GM04504 (cell line): ENCODE data around the gene SERPINA4.
"Not testable (repeated sequence)": the region's sequence is repeated elsewhere in the genome, so short reads cannot be mapped to it uniquely, and the experiment has no call there.

Experiments
- DNase-seq: peaks from one replicate; pipeline ENCODE4 v3.0.0-alpha.2; 2012; ENCODE audit warnings: low read depth

The SERPINA4 gene

DNA sequence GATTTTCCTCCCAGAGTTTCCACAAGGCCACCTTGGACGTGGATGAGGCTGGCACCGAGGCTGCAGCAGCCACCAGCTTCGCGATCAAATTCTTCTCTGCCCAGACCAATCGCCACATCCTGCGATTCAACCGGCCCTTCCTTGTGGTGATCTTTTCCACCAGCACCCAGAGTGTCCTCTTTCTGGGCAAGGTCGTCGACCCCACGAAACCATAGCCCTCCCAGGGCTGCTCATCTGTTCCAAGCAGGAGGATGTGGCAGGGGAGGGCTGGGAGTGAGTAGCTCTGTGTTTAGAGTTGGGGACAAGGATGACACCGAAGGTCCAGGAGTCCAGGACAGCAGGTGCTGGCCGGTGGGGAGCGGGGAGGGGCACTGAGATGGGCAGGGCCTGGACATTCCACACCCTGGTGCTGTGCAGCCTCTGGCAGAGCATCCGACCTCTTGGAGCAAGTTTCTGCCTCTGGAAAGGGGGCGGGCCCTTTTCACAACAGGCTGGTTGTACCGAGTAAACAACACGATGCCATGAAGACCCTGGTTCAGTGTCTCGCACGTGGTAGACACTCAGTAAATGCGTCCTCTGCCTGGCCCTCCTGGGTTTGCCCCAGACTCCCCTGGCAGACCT is 8.2 kb downstream of the SERPINA4 start:
- no peak for DNase-seq

DNA sequence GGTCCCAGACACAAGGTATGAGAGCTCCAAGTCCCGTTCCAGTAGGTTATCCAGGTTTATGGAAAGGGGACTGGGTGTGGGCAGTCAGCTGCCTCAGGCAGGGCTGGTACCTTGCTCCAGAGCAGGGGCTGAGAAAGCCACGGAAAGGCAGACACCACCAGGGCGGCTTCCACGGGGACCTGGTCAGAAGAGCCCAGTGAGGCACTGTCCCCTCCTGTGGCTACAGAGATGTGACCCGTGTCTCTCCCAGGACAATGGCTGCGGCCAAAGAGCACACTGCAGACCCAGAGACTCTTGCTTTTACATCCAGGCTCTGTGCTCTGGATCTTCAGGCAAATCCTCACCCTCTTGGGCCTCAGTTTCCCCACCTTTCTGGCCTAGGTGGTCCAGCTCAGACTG is 8.8 kb downstream of the SERPINA4 start:
- DNase-seq, result no peak

DNA sequence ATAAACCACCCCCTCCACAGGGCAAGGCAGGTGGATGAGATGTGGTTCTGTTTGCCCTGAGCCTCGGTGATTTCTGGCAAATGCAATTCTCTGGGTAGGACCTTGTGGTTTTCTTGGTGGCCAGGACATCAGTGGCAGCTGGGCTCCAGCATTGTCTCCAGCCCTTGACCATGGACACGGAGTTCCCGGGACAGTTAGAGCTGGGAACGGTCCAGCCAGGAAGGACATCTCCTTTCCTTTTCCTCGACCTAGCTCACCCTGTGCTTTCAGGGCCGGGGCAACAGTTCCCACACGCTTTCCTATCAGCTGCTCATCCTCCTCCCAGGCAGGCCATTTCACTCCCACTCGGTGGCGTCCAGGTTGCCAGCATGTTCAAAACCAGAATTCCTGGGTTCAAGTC is 9.2 kb downstream of the SERPINA4 start:
- DNase-seq, result no peak

DNA sequence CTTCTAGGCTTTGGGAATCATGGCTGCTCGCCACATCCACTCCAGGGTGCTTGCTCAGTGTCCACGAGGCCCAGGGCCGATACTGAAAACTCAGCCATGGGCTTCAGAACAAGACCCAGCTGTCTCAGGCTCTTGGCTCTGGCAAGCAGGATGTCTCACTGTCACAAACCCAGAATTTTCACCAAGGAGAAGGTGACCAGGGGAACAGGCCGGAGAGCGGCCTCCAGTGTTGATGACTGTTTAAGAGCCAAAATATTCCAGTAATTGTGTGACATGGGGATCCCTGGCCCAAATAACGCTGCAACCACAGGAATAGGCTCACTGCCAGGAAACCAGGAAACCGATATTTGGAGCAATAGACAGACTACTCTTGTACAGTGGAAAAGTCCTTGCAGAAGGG is 10.2 kb downstream of the SERPINA4 start:
- no peak for DNase-seq

DNA sequence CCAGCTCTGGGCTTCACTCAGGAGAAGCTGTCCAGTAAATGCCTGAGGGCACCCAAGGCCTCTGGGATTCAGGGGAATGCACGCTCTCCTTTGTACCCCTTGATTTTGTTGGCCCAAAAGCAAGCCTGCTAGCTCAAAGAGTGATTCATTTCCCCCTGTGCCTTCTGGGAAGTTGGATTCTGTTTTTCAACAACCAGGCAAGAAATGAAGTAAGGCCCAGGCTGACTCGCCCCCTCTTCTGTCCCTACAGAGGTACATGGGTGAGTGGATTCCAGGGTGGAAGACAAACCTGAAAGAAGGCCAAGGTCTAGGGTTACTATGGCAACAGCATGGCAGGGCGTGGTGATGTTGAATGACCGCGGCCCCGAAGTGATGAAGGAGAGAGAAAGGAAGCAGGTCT is 10.7 kb downstream of the SERPINA4 start:
- no peak for DNase-seq

DNA sequence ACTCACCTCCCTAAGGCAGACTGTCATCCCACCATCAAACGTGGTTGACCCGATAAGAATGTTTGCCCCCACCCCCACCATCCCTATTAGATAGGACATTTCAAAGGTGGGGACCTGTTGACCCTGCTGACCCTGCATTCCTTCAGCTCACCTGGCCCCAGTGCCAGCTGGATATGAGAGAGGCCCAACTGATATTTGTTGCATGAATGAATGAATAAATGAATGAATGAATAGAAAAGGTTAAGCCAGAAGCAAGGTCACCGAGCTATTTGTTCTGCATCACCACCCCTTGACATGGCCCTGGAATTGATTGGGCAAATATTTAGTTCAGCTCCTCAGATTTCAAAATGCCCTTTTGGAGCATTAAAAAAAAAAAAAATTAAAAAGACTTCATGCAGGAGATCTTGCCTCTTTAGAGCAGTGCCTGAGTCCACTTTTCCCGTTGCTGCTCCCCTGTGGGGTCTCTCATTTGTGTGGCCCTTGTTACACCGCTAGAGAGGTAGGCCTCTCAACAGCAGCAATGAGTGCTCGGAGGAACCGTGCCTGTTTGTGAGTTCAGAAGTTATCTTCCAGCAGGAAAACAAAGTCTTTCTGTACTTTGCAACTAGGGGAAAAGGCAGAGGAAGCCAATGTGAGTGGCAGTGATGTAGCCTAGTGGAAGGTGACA is 11.5 kb downstream of the SERPINA4 start:
- no peak for DNase-seq

DNA sequence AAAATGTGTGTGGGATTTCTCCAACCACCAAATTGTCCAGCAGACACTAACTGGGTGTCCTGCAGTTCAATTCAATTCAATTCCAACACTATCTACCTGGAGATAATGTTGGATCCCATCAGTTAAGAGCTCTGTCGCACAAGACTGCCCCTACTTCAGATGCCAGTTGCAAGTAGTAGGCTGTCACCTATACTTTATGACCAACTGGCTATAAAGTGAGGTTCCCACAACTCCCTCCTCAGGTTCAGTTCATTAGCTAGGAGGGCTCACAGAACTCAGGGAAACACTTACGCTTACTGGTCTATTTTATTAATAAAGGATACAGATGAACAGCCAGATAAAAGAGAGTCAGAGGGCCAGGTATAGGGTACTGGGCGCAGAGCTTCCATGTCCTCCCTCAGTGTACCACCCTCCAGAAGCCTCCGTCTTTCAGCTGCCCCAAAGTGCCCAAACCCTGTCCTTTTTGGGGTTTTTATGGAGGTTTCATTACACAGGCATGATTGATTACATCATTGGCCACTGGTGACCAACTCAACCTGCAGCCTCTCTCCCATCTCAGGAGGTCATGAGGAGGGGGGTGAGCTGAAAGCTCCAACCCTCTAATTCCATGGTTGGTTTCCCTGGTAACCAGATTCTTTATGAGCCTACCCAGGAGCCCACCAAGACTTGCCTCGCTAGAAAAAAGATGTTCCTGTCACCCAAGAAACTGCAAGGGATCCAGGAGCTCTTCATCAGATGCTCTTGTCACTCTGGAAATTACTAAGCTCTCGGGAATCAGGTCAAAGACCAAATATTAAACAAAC is 12.4 kb downstream of the SERPINA4 start:
- no peak for DNase-seq

DNA sequence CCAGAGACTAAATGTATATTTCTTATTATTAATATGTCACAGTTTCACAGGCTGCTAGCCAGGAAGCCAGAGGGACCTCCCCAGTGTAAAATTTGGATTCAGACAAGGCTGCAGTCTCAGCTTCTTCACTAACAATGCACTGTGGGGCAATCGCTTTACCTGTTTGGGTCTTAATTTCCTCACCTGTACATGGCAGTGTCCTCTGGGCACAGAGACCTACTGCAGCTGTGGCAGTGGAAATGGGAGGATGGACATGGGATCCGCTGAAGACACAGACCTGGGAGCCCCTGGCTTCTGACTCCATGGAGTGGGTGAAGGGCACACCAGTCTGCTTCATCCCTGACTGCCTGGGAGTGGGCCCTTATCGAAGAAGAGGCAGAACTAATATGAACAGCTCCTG is 13.1 kb downstream of the SERPINA4 start:
- DNase-seq, result no peak

DNA sequence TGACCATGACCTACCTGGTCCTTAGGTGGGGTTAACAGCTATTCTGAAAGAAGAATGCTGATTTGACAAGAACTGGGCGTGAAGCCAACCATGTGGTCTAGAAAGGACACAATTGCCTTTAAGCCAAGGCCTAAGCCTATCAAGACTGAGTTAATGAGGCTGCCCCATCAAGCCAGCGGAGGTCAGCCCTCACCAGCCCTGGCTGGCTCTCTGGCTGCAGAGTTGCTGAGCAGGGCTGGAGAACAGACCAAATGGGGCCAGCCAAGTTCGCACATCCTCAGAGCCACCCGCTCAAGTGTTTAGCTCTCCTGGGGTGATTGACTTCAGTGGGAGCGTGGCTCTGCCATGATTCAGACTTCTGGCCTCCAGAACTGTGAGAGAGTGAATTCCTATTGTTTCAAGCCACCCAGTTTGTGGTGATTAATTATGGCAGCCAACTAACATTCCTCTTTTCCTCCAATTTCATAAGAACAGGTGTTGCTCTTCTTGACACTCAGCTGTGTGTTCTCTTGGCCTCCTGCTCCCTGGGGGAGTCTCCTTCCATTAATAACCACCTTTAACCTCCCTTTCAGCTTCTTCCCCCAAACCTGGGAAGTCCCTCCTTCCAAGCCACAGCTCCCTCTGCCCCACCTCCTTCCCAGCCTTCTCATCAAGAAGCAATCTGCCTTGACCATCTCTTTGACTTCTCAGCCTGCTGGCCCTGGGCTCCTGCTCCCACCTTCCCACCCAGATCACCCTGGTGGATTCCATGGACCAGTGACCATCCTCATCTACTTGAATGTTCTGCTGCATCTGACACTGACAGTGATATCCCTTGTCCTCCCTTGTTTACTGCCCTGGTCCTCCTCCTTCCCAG is 14.7 kb downstream of the SERPINA4 start:
- DNase-seq, result no peak

DNA sequence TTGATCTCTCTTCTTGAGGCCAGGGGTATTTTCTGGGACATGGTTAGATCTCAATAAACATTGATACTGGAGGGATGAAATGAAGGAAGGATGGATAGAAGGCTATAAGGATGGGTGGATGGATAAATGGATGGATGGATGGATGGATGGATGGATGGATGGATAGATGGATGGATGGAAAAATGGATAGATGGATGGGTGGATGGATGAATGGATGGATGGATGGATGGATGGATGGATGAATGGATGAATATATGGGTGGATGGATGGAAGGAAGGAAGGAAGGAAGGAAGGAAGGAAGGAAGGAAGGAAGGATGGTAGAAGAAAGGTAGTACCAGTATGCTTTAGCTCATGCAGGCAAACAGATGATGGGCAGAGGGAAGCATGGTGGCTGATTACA is 16.2 kb downstream of the SERPINA4 start:
- DNase-seq, result not testable (repeated sequence)

DNA sequence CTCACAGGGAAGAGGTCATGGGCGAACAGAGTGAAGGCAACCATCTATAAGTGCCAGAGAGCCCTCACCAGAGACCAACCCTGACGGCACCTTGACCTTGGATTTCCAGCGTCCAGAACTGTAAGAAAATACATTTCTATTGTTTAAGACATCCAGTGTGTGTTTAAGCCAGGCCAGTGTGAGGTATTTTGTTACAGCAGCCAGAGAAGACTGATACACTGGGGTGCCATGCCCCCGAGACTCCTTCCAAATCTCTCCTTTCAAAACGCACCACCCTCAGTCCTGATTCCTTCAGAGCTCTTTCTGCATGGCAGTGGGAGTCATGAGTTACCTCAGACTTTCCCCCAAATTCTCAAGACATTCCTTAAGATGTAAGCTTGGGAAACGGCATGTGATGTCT is 17.5 kb downstream of the SERPINA4 start:
- DNase-seq, result no peak

DNA sequence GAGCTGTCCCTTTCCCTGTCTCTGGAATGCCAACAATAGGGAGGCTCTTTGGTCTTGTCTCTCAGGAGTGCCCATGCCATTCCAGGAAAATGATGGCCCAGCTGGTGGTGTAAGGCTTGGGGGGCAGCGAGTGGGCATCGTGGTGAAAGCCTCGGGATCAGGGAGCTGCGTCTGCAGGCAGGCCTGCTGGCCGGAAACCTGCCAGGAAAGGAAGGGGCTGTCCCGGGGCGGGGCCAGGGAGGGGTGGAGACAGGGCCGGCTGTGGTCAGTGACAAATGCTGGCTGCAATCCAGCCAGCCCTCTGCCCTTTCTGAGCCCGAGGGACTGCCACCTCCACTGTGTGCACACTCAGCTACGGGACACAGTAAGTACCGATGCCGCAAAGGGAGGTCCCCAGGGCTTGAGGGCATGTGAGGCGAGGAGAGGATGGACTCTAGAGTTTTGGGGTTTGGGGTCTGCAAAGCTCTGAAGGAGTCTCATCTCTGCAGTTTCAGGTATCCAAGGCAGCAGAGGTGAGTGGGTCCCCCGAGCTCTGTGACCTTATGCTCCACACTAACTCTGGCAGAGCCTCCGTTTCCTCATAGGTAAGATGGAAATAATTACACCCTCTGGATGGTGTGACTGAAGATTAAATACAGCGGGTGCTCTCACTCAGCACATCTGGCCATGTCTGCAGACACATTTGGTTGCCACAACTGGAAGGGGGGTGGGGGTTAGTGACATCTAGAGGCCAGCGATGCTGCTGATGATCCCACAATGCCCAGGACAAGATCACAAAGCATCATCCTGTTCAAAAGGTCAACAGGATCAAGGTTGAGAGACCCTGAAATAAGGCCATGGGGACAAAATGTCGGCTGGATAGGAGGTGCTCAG is 20.1 kb downstream of the SERPINA4 start, which contains the start of gene SERPINA5:
Gene SERPINA5 (plus strand): TSS at position 300 of the 873 bp plus-strand sequence. CDS start 5,937 bp downstream, outside the sequence.
- DNase-seq, result no peak

DNA sequence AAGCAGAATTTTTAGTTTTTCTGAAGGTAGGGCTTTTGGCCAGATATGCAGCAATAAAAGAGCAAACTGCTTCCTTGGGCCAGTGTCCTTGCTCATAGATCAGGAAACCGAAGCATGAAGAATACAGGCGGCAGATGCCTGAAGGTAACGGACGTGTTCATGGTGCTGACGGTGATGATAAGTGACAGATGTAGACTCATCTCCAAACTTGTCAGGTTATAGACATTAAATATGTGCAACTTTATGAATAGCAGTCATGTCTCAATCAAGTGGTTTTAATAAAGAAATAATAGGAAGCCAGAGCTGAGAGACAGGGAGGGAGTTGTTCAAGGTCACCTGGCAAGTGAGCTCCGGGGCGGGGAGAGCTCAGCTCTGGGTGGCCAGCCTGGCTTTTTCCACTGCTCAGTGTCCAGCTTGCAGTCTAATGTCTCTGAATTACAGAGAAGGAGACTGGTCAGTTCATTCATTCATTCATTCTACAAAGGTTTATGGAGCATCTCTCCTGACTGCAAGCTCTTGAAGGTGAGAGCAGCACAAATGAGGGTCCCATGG is 21.0 kb downstream of the SERPINA4 start:
- DNase-seq, result no peak

DNA sequence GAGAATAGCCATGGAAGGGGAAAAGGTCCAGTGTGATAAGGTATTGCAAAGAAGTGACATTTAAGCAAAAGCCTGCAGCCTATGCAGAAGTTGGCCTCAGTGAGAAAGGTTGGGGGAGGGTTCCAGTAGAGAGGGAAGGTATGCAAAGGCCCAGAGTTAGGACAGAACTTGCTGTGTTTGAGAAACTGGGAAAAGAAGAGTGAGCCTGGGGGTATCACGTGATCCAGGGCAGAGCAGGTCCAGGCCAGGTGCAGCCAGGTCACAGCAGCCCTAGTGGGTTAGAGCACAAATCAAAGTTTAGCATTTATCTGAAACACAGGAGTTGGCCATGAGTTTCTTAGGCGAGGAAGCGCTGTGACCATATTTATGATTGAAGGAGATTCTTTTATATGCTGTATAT is 21.6 kb downstream of the SERPINA4 start:
- DNase-seq, result no peak

DNA sequence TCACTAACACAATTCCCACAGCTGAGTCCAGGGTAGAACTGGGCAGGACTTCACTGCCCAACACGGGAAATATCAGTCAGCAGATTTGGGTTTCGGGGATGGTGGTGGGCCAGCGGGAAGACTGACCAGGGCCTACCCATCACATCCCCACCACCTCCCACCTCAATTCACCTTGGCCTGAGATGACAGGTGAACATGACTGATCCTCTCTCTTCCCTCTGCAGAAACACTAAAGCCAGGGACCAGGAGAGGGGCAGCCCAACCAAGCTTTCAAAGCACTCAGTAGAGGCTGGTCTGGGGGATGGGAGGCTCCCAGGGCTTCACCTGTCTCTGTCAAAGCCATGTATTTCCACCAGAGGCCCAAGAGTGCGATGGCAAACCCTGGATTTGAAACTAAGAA is 22.3 kb downstream of the SERPINA4 start:
- no peak for DNase-seq

DNA sequence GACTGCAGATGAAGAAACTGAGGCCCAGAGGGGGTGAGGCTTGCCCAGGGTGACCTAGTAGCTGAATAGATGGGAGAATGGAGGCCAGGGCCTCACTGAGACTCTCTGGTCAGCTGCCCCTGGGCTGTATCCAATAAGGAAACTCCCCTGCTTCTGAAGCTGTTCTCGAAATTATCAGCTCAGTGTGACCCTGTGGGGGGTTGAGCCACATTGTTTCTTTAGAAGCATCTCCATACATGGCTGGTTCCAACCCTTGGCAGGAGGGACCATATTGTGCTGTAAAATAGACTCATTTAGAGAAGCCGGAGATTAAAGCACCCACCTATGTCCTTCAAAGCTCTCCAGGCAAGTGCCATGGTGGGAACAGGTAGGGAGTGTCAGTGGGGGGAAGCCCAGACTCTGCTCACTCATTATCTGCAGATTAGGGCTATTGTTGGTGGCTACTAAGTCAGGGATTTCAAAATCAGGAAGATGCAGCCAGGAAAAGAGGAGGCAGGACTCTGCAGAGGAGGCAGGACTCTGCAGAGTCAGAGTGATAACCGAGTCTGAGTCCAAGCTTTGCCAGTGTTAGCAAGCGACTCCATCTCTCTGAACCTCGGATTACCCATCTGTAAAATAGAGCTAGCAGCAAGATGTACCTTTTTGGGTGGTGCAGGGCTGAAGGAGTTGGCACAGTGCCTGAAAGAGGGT is 23.5 kb downstream of the SERPINA4 start:
- no peak for DNase-seq

DNA sequence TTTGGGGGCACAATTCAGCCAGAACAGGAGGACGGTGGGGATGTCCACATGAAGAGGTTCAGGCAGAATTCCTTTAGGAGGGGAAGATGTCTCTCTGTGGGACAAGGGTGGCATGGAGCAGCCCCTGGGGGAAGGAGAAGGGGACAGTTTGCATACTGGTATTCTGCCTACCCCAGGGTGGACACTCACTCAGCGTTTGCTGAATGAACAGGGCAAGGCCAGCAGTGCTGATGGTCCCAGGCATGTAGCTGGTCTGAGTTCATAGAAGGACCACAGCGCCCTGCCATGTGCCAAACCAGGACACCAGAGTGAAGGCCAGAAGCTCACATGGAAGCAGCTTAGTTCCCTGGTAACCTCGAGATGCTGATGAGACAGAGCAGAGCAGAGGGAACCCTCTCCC is 25.4 kb downstream of the SERPINA4 start:
- DNase-seq, result no peak

DNA sequence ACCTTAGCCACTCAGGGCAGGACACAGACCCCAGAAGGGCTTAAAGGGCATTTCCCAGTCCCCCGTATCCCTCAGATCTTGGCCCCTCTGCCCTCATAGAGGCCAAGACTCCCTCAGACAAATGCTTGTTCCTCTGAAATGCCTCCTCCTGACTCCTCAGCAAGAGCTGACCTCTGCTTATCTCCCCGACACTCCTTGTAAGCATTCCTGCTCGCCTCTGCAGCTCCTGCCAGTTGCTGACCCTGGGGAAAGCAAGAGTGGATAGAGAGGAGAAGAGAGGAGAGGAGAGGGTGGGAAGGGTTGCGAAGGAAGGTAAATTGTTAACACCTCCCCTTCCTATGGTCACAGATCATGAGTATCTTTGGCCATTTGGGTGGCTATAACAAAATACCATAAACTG is 27.1 kb downstream of the SERPINA4 start:
- no peak for DNase-seq

DNA sequence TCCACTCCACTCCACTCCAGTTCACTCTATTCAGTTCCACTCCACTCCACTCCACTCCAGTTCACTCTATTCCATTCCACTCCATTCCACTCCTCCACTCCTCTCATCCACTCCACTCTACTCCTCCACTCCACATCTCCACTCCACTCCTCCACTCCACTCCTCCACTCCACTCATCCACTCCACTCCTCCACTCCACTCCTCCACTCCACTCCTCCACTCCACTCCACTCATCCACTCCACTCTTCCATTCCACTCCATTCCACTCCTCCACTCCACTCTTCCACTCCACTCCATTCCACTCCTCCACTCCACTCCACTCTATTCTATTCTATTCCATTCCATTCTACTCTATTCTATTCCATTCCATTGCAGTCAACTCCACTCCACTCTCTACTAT is 29.8 kb downstream of the SERPINA4 start:
- no peak for DNase-seq

DNA sequence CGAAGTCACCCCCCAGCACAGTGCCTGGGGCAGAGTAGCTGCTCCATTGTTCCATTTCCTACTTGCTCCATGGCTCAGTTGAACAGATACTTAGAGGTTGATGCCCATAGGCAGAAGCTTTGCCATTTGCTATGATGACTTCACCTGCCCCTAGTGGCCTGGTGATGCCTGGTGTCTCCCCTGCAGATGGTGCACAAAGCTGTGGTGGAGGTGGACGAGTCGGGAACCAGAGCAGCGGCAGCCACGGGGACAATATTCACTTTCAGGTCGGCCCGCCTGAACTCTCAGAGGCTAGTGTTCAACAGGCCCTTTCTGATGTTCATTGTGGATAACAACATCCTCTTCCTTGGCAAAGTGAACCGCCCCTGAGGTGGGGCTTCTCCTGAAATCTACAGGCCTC is 30.6 kb downstream of the SERPINA4 start:
- no peak for DNase-seq
